DMS79 treated with DMSO at 0.1 percent for 48 hours (cell line): Measurements from ENCODE around the gene LYZ.

Source experiments
- DNase-seq: peaks from one replicate; lab custom pipeline; 2025; lab: John Stamatoyannopoulos, UW

LYZ gene

GRCh38 chr12:69338936-69339335, 9.2 kb upstream of the LYZ start:
- DNase-seq = no peak

- DNase-seq = no peak
These were observed 8.2 kb upstream of the LYZ start for GRCh38 chr12:69339999-69340398.

GRCh38 chr12:69341328-69341727, 6.9 kb upstream of the LYZ start:
- no peak for DNase-seq

GRCh38 chr12:69342421-69342820, 5.8 kb upstream of the LYZ start:
- DNase-seq = no peak

GRCh38 chr12:69343357-69343756, 4.8 kb upstream of the LYZ start:
- no peak for DNase-seq

- no peak for DNase-seq
These were observed 4.1 kb upstream of the LYZ start for GRCh38 chr12:69343885-69344612.

- DNase-seq = no peak
These were observed 3.1 kb upstream of the LYZ start for GRCh38 chr12:69345077-69345476.

GRCh38 chr12:69345742-69346141, 2.4 kb upstream of the LYZ start:
- no peak for DNase-seq

- no peak for DNase-seq
These were observed 1.9 kb downstream of the LYZ start for GRCh38 chr12:69350002-69350626.

- DNase-seq = no peak
These were observed 2.6 kb downstream of the LYZ start for GRCh38 chr12:69350777-69351176.

- no peak for DNase-seq
These were observed 3.5 kb downstream of the LYZ start for GRCh38 chr12:69351462-69352236.

GRCh38 chr12:69352904-69353303, 4.7 kb downstream of the LYZ start:
- no peak for DNase-seq

- no peak for DNase-seq
These were observed 6.0 kb downstream of the LYZ start for GRCh38 chr12:69354172-69354555.

- DNase-seq = no peak
These were observed 6.5 kb downstream of the LYZ start for GRCh38 chr12:69354556-69355187.

GRCh38 chr12:69355363-69356028, 7.3 kb downstream of the LYZ start:
- no peak for DNase-seq

GRCh38 chr12:69359531-69360347, 11.6 kb downstream of the LYZ start, which contains the start of gene YEATS4:
TSS of gene YEATS4 (plus strand) at chr12:69359743. CDS start at chr12:69359973, 230 bp downstream.
- DNase-seq = peak; percentile 70

GRCh38 chr12:69360348-69360672, 12.1 kb downstream of the LYZ start:
- DNase-seq = no peak

GRCh38 chr12:69366796-69367195, 18.6 kb downstream of the LYZ start:
- DNase-seq = no peak

GRCh38 chr12:69368171-69368570, 20.0 kb downstream of the LYZ start:
- no peak for DNase-seq

- no peak for DNase-seq
These were observed 34.9 kb downstream of the LYZ start for GRCh38 chr12:69383074-69383473.

GRCh38 chr12:69385038-69385437, 36.9 kb downstream of the LYZ start:
- DNase-seq = no peak
